Activated T-helper 1 cell treated with Interleukin-2 at 50 U/mL for 16 hours (primary cell): Measurements from ENCODE around the gene TMEM109.

Experiments
- DNase-seq: peaks from one replicate; pipeline ENCODE4 v3.0.0-alpha.2; 2020; ENCODE audit warnings: low read depth

Gene TMEM109

DNA sequence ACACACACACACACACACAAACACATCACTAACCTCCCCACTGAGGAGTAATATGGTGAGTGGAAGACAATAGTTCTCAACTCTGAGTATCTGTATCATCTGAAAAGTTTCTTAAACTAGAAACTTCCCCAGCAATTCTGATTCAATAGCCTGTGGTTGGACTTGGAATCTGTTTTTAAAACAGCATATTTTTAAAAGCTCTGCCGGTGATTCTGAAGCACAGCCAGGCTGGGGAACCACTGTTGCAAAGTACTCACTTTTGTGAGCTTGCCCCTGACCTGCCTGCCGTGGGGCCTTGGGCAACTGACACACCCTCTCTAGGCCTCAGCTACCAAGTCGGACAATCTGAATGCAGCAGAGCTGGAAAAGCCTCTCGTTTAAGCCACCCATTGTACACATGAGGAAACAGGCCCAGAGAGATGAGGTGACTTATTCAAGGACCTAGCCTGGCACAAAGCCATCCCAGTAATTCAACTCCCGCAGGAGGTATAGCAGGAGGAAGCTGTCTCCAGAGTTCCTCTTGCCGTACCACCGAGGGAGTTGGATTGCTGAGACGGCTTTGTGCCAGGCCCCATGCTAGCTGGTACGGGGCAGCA lies 29.1 kb downstream of the TMEM109 start:
- no peak for DNase-seq

DNA sequence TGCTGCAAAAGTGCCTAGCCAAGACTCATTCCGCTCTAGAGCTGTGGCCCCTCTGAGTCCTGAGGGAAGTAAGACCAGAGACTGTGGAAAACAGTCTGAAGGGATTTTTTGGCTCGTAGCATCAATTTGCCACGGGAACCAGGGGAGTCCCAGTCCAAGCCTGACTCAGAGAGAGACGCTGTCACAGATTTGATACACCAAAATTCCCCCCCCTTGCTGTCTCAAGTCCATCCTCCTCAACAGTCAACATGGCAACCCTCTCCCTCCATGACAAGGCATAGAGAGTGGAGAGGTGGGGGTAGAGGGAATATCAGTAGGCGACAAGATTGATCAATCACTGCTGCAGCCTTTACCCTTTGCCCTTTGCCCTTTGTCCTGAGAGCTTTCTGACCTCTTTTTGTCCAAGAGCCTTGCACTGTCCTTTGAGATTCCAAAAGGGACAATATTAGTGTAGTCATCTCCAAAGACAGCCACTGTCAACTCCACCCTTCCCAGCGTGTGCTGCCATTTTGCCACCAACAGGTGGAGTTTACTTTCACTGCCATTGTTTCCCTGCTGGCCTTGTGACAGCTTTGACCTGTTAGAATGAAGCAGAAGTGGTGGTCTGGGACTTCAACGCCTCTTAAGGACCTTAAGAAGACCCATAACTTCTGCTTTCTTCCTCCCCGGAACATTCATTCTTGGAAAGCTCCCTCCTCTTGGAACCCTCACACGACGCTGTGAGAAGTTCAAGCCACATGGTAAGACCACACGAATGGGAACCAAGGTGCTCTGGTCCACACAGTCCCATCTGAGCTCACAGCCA lies 30.7 kb downstream of the TMEM109 start:
- DNase-seq = no peak

DNA sequence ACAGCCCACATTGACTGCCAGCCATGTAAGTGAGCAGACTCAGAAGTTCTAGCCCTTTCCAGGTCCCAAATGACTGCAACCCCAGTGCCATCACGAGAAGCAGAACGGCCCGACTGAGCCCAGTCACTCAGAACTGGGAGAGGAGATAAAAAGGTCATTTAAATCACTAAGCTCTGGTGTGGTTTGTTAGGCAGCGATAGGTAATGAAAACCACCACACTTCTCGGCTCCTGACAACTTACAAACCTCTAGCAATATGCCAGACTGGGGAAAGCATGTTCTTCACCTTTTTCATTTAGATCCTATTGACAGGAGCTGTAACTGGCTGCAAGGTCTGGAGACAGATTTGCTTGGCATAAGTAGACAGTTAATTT lies 31.3 kb downstream of the TMEM109 start:
- DNase-seq = no peak

DNA sequence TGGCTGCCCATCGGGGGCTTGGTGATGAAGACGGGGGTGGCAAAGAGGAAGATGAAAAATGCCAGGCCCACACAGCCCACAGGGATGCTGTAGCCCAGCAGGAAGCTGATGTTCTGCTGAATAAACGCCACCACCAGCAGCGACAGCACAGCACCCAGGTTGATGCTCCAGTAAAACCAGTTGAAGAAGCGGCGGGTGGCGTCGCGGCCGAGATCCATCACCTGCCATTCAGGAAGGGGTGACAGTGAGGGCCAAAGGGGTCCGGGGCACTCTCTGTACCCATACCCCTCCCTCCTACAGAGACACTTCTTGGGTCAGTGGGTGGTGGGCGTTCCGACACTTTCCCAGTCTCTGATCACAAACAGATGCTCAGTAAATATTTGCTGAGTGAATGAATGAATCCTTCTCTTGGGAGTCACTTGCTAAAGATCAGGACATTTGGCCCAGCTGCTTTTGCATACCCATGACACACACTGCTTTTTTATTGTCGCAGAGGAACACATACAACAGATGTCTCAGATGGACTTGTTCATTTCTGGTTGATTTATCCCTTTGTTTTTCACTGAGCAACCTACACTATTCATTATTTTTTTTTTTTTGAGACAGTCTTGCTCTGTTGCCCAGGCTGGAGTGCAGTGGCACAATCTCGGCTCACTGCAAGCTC lies 32.8 kb downstream of the TMEM109 start:
- DNase-seq = no peak

DNA sequence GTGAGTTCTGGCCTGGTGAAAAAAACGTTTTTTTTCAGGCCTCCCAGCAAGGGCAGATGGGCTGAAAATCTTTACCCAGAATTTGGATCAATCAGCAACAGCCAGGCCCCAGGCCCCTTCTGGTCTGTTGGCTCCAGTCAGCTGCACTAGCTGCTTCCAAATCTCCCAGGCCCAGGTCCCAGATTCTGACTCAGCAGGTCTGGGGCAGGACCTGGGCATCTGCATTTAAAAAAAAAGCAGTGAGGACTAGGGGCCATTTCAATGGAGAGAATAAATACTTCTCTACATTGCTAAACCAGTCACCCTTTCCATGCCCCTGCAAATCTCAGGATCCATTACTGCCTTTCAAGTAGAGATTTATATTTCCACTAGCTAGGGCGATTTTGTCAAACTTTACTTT lies 33.7 kb downstream of the TMEM109 start:
- no peak for DNase-seq

DNA sequence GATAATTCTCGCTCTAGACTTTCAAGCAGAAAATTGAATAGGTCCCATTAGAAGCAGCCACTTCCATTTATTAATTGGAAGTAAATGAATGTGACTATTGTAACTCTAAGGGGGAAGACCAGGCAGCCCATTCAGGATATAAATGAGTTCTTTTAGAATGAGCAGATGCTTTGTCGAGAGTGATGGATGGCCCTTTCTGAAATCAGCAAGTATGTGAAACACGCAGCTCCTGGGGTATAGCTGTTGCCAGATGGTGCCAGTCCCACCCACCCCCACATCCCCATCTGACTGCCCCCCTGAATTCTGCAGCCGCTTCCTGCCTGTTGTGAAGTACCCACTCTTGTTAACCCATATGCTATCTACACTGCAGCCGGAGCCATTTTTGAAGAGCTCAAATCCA lies 34.3 kb downstream of the TMEM109 start:
- DNase-seq = no peak

DNA sequence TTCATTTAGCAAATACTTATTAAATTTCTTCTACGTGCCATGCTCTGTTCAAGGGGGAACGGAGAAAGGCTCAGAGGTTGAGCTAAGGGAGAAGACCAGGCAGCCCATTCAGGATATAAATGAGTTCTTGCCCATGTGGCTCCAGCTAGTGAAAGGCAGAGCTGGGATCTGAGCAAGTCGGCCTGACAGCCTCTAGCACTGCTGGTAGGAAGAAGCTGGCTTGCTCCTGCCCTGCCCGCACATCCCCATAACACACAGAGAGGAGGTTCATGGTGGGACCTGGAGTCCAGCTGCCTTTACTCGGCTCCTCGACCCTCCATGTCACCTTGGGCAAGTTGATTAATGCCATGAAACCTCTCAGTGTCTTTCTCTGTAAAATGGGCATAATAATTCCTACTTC lies 36.1 kb downstream of the TMEM109 start:
- DNase-seq = no peak

DNA sequence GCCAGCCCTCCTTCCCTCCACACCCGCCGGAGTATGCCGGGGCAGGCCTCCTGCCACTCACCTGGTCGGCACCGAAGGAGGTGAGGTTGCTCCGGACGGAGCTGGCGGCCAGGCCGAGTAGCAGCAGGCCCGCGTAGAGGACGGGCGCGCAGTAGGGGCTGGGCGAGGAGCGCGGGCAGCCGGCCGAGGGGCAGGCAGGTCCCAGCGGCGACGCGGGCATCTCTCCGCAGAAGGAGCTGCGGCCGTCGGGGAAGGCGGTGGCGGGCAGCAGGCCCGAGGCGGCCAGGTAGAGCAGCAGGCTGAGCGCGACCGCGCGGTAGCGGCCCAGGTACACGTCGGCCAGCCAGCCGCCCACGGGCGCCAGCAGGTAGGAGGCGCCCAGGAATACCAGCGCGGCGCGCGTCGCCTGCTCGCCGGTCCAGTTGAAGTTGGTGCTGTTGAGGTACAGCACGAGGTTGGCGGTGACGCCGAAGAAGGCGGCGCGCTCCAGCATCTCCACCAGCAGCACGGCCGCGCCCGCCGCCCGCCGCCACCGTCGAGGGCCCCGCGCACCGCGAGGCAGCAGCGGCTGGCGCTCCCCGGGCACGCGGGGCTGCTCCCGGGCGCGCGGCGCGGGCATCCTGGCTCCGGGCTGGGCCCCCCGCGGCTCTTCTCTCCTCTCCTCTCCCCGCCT lies 37.1 kb downstream of the TMEM109 start:
- DNase-seq = no peak

DNA sequence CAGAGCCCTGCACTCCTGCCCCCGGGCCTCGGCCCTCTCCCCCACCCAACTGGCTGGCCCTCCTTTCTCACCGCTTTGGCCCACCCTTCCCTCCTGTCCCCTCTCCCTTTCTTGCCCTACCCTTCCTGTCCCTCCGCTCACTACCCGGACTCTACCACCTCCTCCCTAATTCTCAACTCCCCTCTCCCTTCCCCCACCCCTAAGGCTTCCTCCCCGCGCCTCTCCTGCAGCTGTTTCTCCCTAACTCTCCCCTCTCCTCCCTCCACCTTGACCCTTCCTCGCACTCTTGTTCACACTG lies 37.6 kb downstream of the TMEM109 start:
- no peak for DNase-seq

DNA sequence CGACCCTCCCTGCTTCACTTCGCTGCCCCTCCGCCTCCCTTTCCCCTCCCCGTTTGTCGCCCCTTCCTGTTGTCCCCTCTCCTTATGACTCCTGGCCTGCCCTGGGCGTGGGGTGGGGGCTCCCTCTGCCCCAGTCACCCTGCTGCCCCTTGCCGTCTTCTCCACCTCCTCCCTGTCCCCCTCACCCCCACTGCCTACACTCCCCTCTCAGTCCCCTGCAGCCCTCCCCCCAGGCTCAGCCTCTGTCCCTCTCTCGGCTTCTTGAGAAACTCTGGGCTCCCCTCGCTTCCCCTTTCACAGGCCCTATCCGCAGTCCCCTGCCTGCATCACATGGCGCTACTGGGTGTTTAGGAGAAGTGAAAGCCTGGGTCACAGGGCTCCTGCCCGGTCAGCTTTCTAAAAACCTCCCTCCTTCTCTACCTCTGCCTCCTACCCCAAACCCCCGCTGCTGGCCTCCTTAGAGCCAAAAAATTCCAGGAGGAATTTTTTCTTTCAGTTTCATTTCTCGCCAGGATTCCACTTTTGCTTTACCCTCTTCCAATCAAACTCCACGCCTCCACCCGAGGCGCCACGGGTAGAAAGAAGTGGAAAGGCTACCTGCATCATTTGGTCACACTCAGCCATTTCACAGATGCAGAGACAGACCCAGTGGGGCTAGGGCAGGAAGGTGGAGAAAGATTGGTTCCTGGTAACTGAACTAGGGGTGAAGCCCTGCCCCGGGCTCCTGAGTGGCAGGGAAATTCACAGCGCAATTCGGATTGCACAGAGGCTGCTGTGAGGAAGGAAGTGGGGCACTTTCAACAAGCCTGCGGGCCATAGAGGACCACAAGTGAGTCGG lies 38.2 kb downstream of the TMEM109 start, which contains the start of gene SLC15A3:
TSS of gene SLC15A3 (minus strand) at position 273 of the 838 bp plus-strand sequence. CDS start 625 bp downstream, outside the sequence.
- DNase-seq = no peak

DNA sequence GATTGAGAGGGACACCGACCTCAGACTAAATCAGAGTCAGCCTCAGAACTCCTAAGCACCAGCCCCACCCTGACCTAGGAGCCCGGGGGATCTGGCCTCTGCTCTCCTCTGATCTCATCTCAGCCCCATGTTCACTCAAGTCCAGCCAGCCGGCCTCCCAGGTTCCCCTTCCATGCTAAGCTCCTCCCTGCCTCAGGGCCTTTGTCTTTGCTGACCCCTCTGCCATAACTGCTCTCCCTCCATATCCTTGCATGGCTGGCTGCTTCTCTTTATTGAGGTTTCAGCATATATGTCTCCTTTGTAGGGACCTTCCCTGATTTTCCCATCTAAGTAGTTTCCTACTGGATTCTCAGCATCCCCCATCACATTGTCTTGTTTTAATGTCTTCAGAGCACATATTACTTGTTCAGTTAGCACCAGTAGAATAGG lies 38.8 kb downstream of the TMEM109 start:
- DNase-seq = no peak

DNA sequence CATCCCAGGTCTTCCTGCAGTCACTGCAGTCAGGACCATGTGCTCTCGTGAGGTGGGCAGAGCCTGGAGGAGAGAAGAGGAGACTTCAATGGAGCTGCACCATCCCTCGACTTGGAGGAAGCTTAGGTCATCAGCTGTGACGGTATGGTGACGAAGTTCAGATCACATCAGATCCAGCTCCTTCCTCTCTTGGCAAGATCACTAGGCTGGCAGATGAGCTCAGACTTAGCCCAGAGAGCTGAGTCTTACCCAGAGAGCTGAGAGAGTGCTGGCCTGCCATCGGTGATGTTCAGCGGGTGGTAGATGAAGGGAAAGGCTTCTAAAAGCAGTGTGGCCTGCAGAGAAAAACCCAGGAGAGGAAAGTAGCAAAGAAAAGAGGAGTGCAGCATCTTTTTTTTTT lies 39.8 kb downstream of the TMEM109 start:
- no peak for DNase-seq

DNA sequence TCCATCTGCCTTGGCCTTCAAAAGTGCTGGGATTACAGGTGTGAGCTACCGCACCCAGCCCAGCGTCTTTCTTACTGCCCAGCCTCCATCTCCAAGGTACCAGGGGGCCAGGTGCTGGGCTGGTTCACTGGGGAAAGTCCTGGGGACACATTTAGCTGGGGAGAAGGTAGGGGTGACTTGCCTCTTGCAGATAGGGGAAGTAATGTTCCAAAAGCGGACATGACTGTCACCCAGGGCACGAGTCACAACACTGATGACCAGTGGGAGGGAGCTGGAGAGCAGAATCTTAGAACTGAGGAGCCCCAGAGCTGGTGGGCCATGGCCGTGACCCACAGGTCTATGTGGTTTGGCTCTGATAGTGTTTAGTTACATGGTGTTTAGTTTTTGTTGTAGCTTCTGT lies 40.5 kb downstream of the TMEM109 start:
- no peak for DNase-seq

DNA sequence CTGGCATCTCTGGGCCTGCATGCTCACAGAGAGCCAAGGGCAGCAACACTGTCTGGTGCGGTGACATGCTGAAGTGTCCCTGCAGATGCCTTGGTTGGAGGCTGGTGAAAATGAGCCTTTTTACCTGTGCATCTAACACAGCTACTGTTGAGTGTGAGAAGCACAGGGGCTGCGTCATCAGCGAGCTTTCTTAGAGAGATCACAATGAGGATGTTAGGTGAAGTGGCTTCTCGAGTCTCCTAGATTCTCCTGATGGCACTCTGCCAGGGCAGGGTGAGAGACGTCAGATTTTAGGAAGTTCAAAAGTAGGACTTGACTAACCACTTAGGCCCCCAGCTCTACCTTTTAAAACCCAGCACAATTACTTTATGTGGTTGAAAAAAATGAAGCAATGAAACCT lies 41.6 kb downstream of the TMEM109 start:
- DNase-seq = no peak

DNA sequence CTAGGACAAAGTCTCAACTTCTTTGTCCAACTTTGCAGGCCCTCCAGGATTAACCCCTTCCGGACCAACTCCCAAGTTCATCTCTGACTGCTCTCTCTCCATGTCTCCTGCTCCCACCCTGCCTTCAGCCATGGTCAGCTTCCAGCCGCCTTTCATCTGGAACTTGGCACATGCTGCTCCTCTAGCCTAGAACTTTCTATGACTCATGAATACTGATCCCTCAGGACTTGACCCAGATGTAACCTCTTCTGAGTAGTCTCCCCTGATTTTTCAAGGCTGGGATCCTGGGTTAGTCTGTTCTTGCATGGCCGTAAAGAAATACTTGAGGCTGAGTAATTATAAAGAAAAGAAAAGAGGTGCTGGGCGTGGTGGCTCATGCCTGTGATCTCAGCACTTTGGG lies 43.2 kb downstream of the TMEM109 start:
- no peak for DNase-seq

DNA sequence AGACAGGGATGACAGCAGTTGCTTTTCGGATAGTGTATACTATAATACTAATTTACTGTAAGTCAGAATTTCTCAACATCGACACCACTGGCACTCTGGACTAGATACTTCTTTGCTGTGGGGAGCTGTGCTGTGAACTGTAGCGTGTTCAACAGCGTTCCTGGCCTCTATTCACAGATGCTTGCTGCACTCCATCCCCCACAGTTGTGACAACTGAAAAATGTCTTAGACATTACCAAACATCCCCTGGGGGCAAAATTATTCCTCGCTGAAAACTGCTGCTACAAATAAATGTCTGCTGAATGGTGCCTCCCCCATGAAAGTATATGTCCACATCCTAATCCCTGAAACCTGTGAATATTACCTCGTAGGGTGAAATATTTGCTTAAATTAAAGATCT lies 45.5 kb downstream of the TMEM109 start:
- DNase-seq = no peak

DNA sequence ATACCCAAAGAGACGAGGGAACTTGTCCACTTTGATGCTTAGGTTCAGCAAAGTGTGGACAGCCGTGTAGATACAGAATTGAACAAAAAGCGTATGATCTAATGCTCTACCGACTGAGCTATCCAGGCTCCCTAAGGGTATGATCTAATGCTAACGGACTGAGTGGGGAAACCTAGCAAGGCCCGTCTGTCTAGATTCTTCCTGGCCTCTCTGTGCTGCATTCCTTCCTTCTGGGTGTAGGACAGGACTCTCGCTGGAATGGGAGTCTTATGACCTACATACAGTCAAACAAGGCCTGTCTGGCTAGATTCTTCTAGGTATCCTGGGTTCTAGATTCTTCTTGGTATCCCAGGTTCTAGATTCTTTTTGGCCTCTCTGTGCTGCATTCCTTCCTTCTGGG lies 46.4 kb downstream of the TMEM109 start:
- DNase-seq = no peak

DNA sequence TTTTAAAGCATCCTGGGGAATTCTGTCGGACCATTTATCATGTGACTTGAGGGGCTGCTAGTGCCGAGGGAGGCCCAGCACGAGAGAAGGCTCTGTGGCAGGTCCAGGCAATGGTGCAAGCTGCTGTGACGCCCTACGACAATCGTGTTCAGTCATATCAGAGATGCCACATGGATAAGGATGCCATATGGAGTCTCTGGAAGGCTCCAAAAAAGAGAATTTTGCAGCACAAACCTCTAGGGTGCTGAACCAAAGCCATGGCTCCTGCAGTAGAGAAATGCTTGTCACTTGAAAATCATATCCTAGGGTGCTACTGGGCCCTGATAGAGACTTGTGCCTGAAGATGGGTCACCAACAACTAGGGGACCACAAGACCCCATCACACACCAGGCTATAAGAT lies 50.8 kb downstream of the TMEM109 start:
- DNase-seq = no peak

DNA sequence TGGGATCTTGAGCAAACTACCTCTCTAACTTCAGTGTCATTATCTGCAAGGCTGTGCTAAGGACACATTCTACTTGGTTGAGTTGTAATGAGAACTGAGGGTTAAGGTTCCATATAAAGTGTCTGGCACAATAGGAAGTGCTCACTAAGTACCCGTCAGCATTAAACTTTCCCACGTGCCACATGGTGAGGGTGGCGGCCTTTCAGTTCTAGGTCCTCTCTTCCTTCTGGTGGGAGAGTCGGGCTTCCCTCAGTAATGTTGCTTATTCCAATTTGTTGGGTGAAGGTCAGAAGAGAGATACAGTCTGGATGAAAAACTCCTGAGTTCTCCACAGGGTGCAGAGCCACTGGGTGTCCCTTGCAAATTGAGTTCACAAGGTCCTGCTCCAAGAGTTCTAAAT lies 52.9 kb downstream of the TMEM109 start:
- no peak for DNase-seq

DNA sequence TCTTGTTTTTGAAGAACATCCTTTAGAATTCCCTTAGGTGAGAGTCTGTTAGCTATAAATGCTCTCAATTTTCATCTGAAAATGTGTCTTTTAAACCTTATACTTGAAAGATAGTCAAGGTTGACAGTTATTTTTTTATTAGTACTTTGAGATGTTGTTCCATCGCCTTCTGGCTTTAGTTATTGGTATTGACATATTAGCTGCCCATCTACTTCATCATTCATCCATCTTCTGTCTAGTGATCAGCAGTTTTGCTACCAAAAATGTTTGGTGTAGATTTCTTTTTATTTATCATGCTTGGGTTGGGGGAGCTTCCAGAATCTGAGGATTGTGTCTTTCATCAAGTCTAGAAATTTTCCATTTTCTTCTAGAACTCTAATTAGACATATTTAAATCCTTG lies 54.3 kb downstream of the TMEM109 start:
- no peak for DNase-seq

DNA sequence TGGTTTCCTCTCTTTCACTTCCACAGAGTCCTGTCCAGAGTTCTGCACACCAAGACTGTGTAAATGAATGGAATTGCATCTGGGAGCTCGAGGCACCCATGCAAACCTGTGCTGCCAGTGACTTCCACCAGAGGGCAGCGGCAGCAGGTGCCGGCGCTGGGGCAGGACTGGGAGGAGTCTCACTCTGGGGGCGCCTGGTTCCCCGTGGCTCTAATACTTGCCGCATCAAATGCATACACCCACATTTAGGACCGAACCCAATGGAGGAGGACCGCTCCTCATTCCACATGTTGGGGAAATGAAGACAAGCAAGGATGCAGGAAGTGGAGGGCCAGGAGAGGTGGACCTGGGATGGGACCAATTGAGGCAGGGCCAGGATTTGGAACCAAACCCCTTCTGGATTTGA lies 56.4 kb downstream of the TMEM109 start:
- peak; percentile 69 for DNase-seq

DNA sequence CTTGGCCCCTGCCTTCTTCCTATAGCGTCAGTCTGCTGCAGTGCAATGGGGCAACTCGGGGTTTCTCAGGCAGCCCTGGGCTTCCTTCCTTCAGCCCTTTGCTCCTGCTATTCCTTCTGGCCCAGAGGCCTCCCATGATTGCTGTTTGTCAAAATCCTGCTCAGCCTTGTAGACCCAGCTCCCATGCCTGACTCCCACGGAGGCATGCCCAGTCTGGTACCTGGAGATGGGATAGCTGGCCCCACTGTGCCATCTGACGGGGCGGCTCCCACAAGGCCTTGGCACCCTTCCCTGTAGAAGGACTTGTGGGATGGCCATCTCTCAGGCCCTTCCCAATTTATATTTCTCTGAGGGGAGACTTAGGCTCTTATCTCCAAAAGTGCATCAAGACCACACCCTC lies 56.9 kb downstream of the TMEM109 start:
- DNase-seq = no peak
